ENCODE results near the gene LRIG1. TPM values are rescaled to one million over a fixed set of nuclear protein-coding genes. Genes with fewer than 3 reads are reported as not detected.
A peak's percentile ranks its signal among the peaks of the same experiment; 100 is the strongest.

Gene LRIG1
- total and polyA plus RNA-seq, 9 of the 15 experiments (the other 6 are each of a cell fraction or from before 2014, with no cell fraction given) = 0.05 to 0.38 (median 0.13) TPM; not detected in 3

DNA sequence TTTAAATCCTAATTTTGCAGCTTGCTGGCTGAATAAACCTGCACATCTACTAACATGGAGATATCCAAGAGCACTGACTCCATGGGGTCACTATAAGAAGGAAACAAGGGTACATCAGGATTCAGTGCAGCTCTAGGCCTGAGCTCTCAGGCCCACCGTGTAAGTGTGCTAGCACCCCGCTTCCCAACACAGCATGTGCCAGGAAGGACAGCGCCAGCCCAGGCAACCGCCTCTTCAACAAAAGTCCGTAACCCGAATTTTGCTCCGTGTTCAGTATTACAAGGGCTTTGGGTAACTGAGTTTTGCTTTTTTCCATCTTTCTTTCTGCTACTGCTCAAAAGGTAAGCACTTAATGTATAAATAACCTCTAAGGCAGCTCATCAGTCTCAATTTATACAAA lies 89.8 kb downstream of the LRIG1 start:
- Histone ChIP-seq H3K4me1 (replicated peaks in 1 of 2; ENCODE audit: control insufficient read depth in 2 of 2, insufficient read depth in 2 of 2, low read length in 2 of 2) (peaks cover 0 to 11% of the 10 kb centered on the region in 2 experiments; a peak in 2 of 5 replicates), H3K9me1 (ENCODE audit: control insufficient read depth, insufficient read depth, low read length) (no peaks in the 10 kb centered on the region), H3K79me2 (ENCODE audit: control insufficient read depth, insufficient read depth, low read length) (no peaks in the 10 kb centered on the region), H3K27me3 (ENCODE audit: control insufficient read depth in 2 of 2, insufficient read depth in 2 of 2, low read length in 2 of 2) (peaks cover 0 to 6% of the 10 kb centered on the region in 2 experiments; a peak in 2 of 5 replicates), H3K9me3 (replicated peaks; ENCODE audit: control insufficient read depth, insufficient read depth, low read depth, low read length) (no peaks in the 10 kb centered on the region), H3K27ac (ENCODE audit: extremely low read depth, low read depth, low read length) (no peak overlapping the region; the same call in 2 of the 3 replicates), H3K4me3 (no peak overlapping the region), H3K9ac (ENCODE audit: insufficient read depth in 1 of 2, low read depth in 2 of 2, low read length in 2 of 2) (no peak overlapping the region), H2AFZ (ENCODE audit: low read depth, low read length) (peak overlapping the region; percentile 77), H4K20me1 (replicated peaks; ENCODE audit: control insufficient read depth, insufficient read depth, low read length) (no peaks in the 10 kb centered on the region), H3K4me2 (ENCODE audit: insufficient read depth, low read length) (0 out of 2 replicates have a peak overlapping the region, but pooled peaks have one; percentile 25), H3K36me3 (ENCODE audit: control insufficient read depth, insufficient read depth, low read length) (no peaks in the 10 kb centered on the region)
- ATAC-seq (no peak), DNase-seq (ENCODE audit: extremely low read depth in 1 of 4, low spot score in 3 of 4) (no peak), FAIRE-seq (no peak)
- in situ Hi-C loops (cut with MboI) = no loop called here
- no TSS peak for BruUV-seq (replicated peaks)
- WGBS (ENCODE audit: insufficient coverage, low coverage, missing lambda C conversion rate) = 64% methylated on average over 3 of the region's 7 CpGs
- intact Hi-C loops (cut with micrococcal nuclease) = no loop called here
- CTCF ChIA-PET (ENCODE audit: low intra/inter-chr PET ratio) = no interaction called here
- POLR2A ChIA-PET = interaction anchor here (0.6 to 1.9 kb wide), 3 partner anchors 9 to 201 kb away, joined by 3 to 6 read pairs (median 4); no protein-coding TSS in a partner anchor
- TF ChIP-seq ZNF316 (IDR thresholded peaks at IDR 0.05) (no peak), SAFB2 (IDR thresholded peaks at IDR 0.05; ENCODE audit: borderline replicate concordance, low read depth, low read length, severe bottlenecking) (no peak), RBM34 (IDR thresholded peaks at IDR 0.05; ENCODE audit: borderline replicate concordance, insufficient read depth, low read length) (no peak), ESRRB (CRISPR knock-in tag; IDR thresholded peaks at IDR 0.05; ENCODE audit: borderline replicate concordance) (no peak), PHB2 (IDR thresholded peaks at IDR 0.05; ENCODE audit: low read depth) (no peak), SAP30 (IDR thresholded peaks at IDR 0.05; ENCODE audit: borderline replicate concordance, insufficient read depth, low read depth, low read length, poor library complexity, severe bottlenecking) (no peak), MTA3 (IDR thresholded peaks at IDR 0.05; ENCODE audit: borderline replicate concordance) (no peak), HDGF (IDR thresholded peaks at IDR 0.05) (no peak), CBFA2T2 (conservative IDR thresholded peaks at IDR 0.05) (no peak), RCOR1 (IDR thresholded peaks at IDR 0.05; ENCODE audit: borderline replicate concordance in 1 of 2, low read depth in 2 of 2, low read length in 2 of 2) (no peak), PHB (CRISPR knock-in tag; IDR thresholded peaks at IDR 0.05) (no peak), EZH2 (IDR thresholded peaks at IDR 0.05; ENCODE audit: borderline replicate concordance, low read depth, low read length) (no peak), BRCA1 (IDR thresholded peaks at IDR 0.05) (no peak), BRCA1 (CRISPR knock-in tag; IDR thresholded peaks at IDR 0.05) (no peak), MIER1 (IDR thresholded peaks at IDR 0.05; ENCODE audit: low read depth) (no peak)
- TF ChIP-seq, protein P1, sequence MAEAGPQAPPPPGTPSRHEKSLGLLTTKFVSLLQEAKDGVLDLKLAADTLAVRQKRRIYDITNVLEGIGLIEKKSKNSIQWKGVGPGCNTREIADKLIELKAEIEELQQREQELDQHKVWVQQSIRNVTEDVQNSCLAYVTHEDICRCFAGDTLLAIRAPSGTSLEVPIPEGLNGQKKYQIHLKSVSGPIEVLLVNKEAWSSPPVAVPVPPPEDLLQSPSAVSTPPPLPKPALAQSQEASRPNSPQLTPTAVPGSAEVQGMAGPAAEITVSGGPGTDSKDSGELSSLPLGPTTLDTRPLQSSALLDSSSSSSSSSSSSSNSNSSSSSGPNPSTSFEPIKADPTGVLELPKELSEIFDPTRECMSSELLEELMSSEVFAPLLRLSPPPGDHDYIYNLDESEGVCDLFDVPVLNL (CRISPR knock-in tag; IDR thresholded peaks at IDR 0.05; ENCODE audit: low read depth) = no peak
